ENCODE data around the gene EFNA4. TPM values are rescaled to one million over a fixed set of nuclear protein-coding genes. Genes with fewer than 3 reads are reported as not detected.
A peak's percentile ranks its signal among the peaks of the same experiment; 100 is the strongest.

Gene EFNA4
- total and polyA plus RNA-seq, 9 of the 15 experiments (the other 6 are each of a cell fraction or from before 2014, with no cell fraction given) = 0.68 to 7.4 (median 6.1) TPM

- TF ChIP-seq, protein P1, sequence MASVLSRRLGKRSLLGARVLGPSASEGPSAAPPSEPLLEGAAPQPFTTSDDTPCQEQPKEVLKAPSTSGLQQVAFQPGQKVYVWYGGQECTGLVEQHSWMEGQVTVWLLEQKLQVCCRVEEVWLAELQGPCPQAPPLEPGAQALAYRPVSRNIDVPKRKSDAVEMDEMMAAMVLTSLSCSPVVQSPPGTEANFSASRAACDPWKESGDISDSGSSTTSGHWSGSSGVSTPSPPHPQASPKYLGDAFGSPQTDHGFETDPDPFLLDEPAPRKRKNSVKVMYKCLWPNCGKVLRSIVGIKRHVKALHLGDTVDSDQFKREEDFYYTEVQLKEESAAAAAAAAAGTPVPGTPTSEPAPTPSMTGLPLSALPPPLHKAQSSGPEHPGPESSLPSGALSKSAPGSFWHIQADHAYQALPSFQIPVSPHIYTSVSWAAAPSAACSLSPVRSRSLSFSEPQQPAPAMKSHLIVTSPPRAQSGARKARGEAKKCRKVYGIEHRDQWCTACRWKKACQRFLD (CRISPR knock-in tag; IDR thresholded peaks at IDR 0.05) = no peak
- TF ChIP-seq, protein P2, sequence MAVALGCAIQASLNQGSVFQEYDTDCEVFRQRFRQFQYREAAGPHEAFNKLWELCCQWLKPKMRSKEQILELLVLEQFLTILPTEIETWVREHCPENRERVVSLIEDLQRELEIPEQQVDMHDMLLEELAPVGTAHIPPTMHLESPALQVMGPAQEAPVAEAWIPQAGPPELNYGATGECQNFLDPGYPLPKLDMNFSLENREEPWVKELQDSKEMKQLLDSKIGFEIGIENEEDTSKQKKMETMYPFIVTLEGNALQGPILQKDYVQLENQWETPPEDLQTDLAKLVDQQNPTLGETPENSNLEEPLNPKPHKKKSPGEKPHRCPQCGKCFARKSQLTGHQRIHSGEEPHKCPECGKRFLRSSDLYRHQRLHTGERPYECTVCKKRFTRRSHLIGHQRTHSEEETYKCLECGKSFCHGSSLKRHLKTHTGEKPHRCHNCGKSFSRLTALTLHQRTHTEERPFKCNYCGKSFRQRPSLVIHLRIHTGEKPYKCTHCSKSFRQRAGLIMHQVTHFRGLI (CRISPR knock-in tag; IDR thresholded peaks at IDR 0.05) = no peak
- TF ChIP-seq TCF3 (CRISPR knock-in tag; IDR thresholded peaks at IDR 0.05) (no peak), FOXK1 (CRISPR knock-in tag; IDR thresholded peaks at IDR 0.05; ENCODE audit: borderline replicate concordance) (no peak), MCM5 (IDR thresholded peaks at IDR 0.05; ENCODE audit: low read depth) (no peak), HDAC3 (IDR thresholded peaks at IDR 0.05; ENCODE audit: borderline replicate concordance, partially characterized antibody) (no peak), MAZ (CRISPR knock-in tag; conservative IDR thresholded peaks at IDR 0.05 in 1 of 2, IDR thresholded peaks at IDR 0.05 in 1 of 2) (0 out of 4 replicates have a peak, but pooled peaks of 1 of the 2 experiments have one; percentile 33), MBD2 (IDR thresholded peaks at IDR 0.05; ENCODE audit: borderline replicate concordance, low read depth) (no peak), SRSF3 (IDR thresholded peaks at IDR 0.05; ENCODE audit: insufficient read depth, low read length) (no peak), ETV5 (CRISPR knock-in tag; IDR thresholded peaks at IDR 0.05; ENCODE audit: low read depth) (no peak), RCOR1 (IDR thresholded peaks at IDR 0.05; ENCODE audit: borderline replicate concordance in 1 of 2, low read depth in 2 of 2, low read length in 2 of 2) (peak in 1 of 2 experiments; percentile 60; a peak in 2 of 4 replicates), ZNF79 (CRISPR knock-in tag; IDR thresholded peaks at IDR 0.05; ENCODE audit: low read depth) (no peak), DPF2 (IDR thresholded peaks at IDR 0.05) (no peak), PTRF (tag; IDR thresholded peaks at IDR 0.05) (no peak)
- TF ChIP-seq, protein P3, sequence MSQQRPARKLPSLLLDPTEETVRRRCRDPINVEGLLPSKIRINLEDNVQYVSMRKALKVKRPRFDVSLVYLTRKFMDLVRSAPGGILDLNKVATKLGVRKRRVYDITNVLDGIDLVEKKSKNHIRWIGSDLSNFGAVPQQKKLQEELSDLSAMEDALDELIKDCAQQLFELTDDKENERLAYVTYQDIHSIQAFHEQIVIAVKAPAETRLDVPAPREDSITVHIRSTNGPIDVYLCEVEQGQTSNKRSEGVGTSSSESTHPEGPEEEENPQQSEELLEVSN (IDR thresholded peaks at IDR 0.05; ENCODE audit: borderline replicate concordance in 1 of 2, extremely low read depth in 1 of 2, insufficient read depth in 1 of 2, insufficient read length in 1 of 2, low read depth in 1 of 2, low read length in 1 of 2, poor library complexity in 1 of 2, severe bottlenecking in 1 of 2) = peak in 1 of 2 experiments; percentile 14
- TF ChIP-seq, protein P4, sequence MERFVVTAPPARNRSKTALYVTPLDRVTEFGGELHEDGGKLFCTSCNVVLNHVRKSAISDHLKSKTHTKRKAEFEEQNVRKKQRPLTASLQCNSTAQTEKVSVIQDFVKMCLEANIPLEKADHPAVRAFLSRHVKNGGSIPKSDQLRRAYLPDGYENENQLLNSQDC (CRISPR knock-in tag; IDR thresholded peaks at IDR 0.05) = no peak
- TF ChIP-seq, protein P5, sequence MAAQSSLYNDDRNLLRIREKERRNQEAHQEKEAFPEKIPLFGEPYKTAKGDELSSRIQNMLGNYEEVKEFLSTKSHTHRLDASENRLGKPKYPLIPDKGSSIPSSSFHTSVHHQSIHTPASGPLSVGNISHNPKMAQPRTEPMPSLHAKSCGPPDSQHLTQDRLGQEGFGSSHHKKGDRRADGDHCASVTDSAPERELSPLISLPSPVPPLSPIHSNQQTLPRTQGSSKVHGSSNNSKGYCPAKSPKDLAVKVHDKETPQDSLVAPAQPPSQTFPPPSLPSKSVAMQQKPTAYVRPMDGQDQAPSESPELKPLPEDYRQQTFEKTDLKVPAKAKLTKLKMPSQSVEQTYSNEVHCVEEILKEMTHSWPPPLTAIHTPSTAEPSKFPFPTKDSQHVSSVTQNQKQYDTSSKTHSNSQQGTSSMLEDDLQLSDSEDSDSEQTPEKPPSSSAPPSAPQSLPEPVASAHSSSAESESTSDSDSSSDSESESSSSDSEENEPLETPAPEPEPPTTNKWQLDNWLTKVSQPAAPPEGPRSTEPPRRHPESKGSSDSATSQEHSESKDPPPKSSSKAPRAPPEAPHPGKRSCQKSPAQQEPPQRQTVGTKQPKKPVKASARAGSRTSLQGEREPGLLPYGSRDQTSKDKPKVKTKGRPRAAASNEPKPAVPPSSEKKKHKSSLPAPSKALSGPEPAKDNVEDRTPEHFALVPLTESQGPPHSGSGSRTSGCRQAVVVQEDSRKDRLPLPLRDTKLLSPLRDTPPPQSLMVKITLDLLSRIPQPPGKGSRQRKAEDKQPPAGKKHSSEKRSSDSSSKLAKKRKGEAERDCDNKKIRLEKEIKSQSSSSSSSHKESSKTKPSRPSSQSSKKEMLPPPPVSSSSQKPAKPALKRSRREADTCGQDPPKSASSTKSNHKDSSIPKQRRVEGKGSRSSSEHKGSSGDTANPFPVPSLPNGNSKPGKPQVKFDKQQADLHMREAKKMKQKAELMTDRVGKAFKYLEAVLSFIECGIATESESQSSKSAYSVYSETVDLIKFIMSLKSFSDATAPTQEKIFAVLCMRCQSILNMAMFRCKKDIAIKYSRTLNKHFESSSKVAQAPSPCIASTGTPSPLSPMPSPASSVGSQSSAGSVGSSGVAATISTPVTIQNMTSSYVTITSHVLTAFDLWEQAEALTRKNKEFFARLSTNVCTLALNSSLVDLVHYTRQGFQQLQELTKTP (IDR thresholded peaks at IDR 0.05; ENCODE audit: low read depth in 1 of 2, partially characterized antibody in 2 of 2) = no peak
Observed at GRCh38 chr1:155044812-155045657, 18.5 kb upstream of the EFNA4 start (continued).

All from K562 (cell line).